Astrocyte of the cerebellum (primary cell): ENCODE data around the gene FADD.

Experiments used
- DNase-seq: peaks from one replicate; pipeline ENCODE4 v3.0.0-alpha.2; 2011; ENCODE audit warnings: low read depth
- H3K4me3 ChIP-seq: 2 replicates; pipeline ENCODE4 v1.5.1; 2011; ENCODE audit warnings: mild to moderate bottlenecking, low read depth, low read length, moderate library complexity
- CTCF ChIP-seq: IDR thresholded peaks from 2 replicates; pipeline ENCODE4 v1.5.1; 2012; ENCODE audit warnings: low read length, low read depth, moderate library complexity, mild to moderate bottlenecking; ENCODE audit errors: missing control alignments
- in situ Hi-C: cut with HindIII; loops from 2 replicates; pipeline ENCODE4 v1.10.0; 2017; ENCODE audit warnings: low sequenced_read_pairs

FADD gene

GRCh38 chr11:70185348-70186055 lies 17.6 kb upstream of the FADD start:
- no peak overlapping the region for H3K4me3 ChIP-seq
- DNase-seq, result no peak
- TF ChIP-seq CTCF, result no peak
- in situ Hi-C loops, result no loop called here

- in situ Hi-C loops, result no loop called here
- no peak for TF ChIP-seq CTCF
- no peak for DNase-seq
- H3K4me3 ChIP-seq, result no peak overlapping the region
Observed at GRCh38 chr11:70186420-70186819, 16.7 kb upstream of the FADD start.

GRCh38 chr11:70186936-70187335 lies 16.2 kb upstream of the FADD start:
- H3K4me3 ChIP-seq, result no peak overlapping the region
- TF ChIP-seq CTCF, result no peak
- DNase-seq, result no peak
- in situ Hi-C loops, result no loop called here

GRCh38 chr11:70187771-70188170 lies 15.3 kb upstream of the FADD start:
- TF ChIP-seq CTCF, result no peak
- in situ Hi-C loops, result no loop called here
- H3K4me3 ChIP-seq, result no peak overlapping the region
- DNase-seq, result no peak

GRCh38 chr11:70189622-70190021 lies 13.5 kb upstream of the FADD start:
- H3K4me3 ChIP-seq, result no peak overlapping the region
- no peak for DNase-seq
- no peak for TF ChIP-seq CTCF
- in situ Hi-C loops, result no loop called here

GRCh38 chr11:70191495-70192140 lies 11.5 kb upstream of the FADD start:
- peak; percentile 91 for TF ChIP-seq CTCF
- in situ Hi-C loops, result no loop called here
- DNase-seq, result peak; percentile 23
- no peak overlapping the region for H3K4me3 ChIP-seq
